ENCODE results near the gene HERPUD1.
"Not testable (repeated sequence)": the region's sequence is repeated elsewhere in the genome, so short reads cannot be mapped to it uniquely, and the experiment has no call there.

The HERPUD1 gene, protein sequence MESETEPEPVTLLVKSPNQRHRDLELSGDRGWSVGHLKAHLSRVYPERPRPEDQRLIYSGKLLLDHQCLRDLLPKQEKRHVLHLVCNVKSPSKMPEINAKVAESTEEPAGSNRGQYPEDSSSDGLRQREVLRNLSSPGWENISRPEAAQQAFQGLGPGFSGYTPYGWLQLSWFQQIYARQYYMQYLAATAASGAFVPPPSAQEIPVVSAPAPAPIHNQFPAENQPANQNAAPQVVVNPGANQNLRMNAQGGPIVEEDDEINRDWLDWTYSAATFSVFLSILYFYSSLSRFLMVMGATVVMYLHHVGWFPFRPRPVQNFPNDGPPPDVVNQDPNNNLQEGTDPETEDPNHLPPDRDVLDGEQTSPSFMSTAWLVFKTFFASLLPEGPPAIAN

GRCh38 chr16:56931892-56932720 lies at the start of gene HERPUD1:
TSS of gene HERPUD1 (plus strand) at chr16:56932142. CDS start at chr16:56932245, 103 bp downstream.
- DNase-seq (ENCODE audit: low read depth), result peak; percentile 94
- peak within 1 kb of the TSS; percentile 99 for H3K4me3 ChIP-seq (ENCODE audit: low read depth, low read length)

DNA sequence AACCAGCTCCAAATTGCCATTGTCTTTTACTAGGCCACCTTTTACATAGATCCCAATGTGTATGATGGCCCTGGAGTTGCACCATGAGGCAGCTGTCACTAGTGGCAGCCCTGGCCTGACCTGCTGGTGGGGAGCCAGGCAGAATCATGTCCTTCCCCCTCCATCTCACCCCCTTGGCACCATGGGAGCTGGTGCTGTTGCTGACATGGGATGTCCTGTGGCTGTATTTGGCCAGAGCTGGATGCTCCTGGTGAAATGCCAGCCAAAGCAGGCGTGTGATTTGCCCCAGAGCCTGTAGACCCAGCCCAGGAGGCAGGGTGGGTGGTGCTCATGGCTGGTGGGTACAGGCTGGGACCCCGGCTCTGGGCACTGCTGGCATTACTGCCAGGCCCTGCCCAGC lies 48.4 kb upstream of the HERPUD1 start:
- no peak overlapping the region for H3K4me3 ChIP-seq (ENCODE audit: low read depth, low read length)
- no peak for DNase-seq (ENCODE audit: low read depth)

DNA sequence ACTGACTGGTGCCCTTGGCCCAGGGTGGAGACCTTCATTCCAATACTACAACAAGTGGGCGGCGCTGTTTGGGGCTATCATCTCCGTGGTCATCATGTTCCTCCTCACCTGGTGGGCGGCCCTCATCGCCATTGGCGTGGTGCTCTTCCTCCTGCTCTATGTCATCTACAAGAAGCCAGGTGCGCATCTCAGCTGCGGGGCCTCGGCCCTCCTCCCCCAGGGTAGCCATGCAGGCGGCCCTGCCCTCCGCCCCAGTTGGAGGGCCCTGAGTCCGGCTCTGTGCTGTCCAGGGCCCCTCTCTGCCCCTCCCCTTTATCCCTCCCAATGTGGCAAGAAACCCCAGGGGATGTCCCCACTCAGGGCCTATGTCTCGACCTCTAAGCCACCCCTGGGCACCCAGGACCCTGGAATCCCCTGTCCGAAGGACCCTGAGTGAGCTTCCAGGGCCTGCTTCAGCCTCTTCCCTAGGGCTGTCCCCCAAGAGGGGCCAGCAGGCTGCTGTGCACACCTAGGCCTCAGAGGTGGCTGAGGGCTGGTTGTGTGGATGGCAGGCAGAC lies 47.8 kb upstream of the HERPUD1 start:
- DNase-seq (ENCODE audit: low read depth), result no peak

DNA sequence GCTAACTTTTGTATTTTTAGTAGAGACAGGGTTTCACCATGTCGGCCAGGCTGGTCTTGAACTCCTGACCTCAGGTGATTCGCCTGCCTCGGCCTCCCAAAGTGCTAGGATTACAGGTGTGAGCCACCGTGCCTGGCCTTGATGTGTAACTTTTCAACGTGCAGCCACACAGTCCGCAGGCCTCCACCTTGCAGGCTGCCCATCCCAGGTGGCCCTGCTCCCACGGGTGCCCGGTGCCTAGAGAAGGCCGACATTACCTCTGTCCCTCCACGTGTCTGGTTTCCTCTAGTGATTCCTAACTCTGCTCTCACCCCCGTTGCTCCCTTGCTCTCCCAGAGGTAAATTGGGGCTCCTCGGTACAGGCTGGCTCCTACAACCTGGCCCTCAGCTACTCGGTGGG lies 47.0 kb upstream of the HERPUD1 start:
- DNase-seq (ENCODE audit: low read depth); H3K4me3 ChIP-seq (ENCODE audit: low read depth, low read length): not testable (repeated sequence)

More for the DNA sequence above, 47.8 kb upstream of the HERPUD1 start:
- no peak overlapping the region for H3K4me3 ChIP-seq (ENCODE audit: low read depth, low read length)

GRCh38 chr16:56885446-56886162 lies 46.3 kb upstream of the HERPUD1 start:
- DNase-seq (ENCODE audit: low read depth), result no peak
- no peak overlapping the region for H3K4me3 ChIP-seq (ENCODE audit: low read depth, low read length)

- no peak for DNase-seq (ENCODE audit: low read depth)
- H3K4me3 ChIP-seq (ENCODE audit: low read depth, low read length), result no peak overlapping the region
Measured at GRCh38 chr16:56886296-56886695, 45.6 kb upstream of the HERPUD1 start.

GRCh38 chr16:56886826-56887225 lies 45.1 kb upstream of the HERPUD1 start:
- H3K4me3 ChIP-seq (ENCODE audit: low read depth, low read length), result no peak overlapping the region
- no peak for DNase-seq (ENCODE audit: low read depth)

DNA sequence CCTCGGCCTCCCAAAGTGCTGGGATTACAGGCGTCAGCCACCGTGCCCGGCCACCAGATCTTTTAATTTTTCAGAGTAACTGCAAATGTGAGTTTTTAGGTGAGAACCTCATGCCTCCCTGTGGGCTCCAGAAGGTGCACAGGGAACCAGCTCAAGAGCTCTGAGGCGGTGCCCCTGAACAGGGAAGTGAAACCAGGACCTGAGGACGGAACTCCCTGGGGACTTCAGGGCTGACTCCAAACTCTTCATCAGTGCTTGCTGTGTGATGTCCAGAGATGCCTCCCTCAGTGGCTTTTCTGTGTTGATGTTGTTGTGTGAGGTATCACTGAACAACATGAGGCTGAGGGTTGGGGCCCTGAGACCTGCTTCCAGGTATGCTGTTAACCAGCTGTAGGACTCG lies 43.1 kb upstream of the HERPUD1 start:
- DNase-seq (ENCODE audit: low read depth), result no peak
- no peak overlapping the region for H3K4me3 ChIP-seq (ENCODE audit: low read depth, low read length)

GRCh38 chr16:56889206-56889605 lies 42.7 kb upstream of the HERPUD1 start:
- no peak for DNase-seq (ENCODE audit: low read depth)
- H3K4me3 ChIP-seq (ENCODE audit: low read depth, low read length), result no peak overlapping the region

DNA sequence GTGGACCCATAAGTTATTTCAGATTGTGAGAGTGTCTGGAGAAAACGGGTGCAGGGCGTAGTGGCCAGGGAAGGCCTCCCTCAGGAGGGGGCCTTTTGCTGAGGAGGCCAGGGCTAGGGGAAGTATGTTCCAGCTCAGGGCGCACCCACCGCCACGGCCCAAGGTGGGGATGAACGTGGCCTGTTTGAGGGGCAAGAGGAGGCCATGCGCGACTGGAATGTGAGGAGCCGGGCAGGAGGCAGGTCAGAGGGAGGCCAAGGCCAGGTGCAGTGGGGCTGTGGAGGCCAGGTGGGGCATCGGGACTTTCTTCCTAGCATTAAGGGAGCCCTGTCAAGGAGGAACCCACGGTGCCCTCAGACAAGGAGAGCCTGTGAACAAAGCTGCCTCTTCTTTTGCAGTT lies 40.3 kb upstream of the HERPUD1 start:
- H3K4me3 ChIP-seq (ENCODE audit: low read depth, low read length), result no peak overlapping the region
- no peak for DNase-seq (ENCODE audit: low read depth)

GRCh38 chr16:56892705-56893104 lies 39.2 kb upstream of the HERPUD1 start:
- no peak for DNase-seq (ENCODE audit: low read depth)
- no peak overlapping the region for H3K4me3 ChIP-seq (ENCODE audit: low read depth, low read length)

DNA sequence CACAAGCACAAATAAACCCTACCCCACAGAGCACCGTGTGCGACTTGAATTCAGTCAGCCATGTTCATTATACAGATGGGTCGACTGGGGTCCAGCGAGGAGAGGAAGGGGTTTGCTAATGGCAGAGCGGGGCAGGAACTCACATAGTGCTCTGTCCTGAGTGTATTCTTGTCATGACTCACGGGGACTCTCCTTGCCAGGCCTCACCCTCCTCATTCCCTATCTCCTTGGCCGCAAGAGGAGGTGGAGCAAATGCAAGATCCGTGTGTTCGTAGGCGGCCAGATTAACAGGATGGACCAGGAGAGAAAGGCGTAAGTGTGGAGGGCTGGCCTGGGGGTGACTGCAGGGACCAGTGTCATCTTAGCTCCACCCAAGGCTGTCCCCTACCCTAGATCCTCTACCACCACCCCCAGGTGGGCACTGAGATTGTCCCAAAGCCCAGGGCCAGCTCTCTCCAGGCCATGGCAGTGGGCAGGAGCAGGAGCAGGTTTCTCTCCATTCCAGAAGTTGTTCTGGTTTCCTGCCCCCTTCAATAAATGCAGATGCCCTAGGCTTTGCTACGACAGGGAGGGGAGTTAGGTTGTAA lies 37.5 kb upstream of the HERPUD1 start:
- DNase-seq (ENCODE audit: low read depth), result no peak

GRCh38 chr16:56895813-56896212 lies 36.1 kb upstream of the HERPUD1 start:
- DNase-seq (ENCODE audit: low read depth), result no peak
- no peak overlapping the region for H3K4me3 ChIP-seq (ENCODE audit: low read depth, low read length)

More for the DNA sequence above, 37.5 kb upstream of the HERPUD1 start:
- H3K4me3 ChIP-seq (ENCODE audit: low read depth, low read length), result no peak overlapping the region

DNA sequence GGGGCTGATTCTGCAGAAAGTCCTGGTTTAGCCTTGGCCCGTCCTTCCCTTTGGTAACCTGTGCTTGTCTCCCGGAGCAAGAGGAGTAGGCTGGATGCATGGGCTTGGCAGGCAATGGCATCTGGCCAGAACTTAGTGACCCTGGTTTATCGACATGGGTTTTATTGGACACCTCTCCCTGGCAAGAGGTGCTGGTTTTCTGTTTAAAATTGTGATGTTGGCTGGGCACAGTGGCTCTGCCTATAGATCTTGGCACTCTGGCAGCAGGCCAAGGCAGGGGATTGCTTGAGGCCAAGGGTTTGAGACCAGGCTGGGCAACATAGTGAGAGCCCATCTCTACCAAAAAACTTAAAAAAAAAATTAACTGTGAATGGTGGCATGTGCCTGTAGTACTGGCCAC lies 35.7 kb upstream of the HERPUD1 start:
- no peak overlapping the region for H3K4me3 ChIP-seq (ENCODE audit: low read depth, low read length)
- no peak for DNase-seq (ENCODE audit: low read depth)

DNA sequence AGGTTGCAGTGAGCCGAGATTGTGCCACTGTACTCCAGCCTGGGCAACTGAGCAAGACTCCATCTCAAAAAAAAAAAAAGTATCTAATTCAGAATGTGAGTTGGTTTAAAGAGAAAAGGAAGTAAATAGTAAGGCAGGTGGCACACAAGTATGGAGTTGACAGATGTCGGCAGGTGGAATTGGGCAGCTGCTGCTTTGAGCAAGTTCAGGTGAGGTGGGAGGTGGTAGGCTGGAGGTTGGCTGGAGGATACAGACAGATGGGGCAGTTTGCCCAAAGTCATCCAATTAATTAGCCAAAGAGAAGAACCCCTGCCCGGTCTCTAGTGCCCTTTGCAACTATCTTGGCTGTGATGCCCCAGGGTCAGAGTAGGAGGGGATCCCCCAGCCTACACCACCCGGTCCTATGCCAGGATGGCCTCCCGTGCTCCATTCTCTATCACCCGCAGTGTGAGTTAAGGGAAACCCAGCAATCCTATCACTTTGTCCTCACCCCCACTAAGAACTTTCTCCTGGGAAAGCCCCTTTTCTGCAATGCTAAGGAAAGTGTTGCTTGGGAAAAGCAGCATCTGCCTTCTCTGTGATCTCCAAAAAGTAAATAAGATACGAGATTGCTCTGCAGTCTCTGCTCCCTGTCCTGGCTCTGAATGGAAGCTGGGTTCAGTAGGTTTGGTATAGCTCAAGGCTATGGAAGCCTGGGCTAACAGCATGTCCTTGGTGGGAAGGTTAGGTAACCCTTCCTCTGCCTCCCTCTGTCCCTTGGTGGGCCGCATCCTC lies 34.7 kb upstream of the HERPUD1 start:
- no peak for DNase-seq (ENCODE audit: low read depth)
- no peak overlapping the region for H3K4me3 ChIP-seq (ENCODE audit: low read depth, low read length)

GRCh38 chr16:56898847-56899246 lies 33.1 kb upstream of the HERPUD1 start:
- DNase-seq (ENCODE audit: low read depth), result no peak
- H3K4me3 ChIP-seq (ENCODE audit: low read depth, low read length), result no peak overlapping the region

DNA sequence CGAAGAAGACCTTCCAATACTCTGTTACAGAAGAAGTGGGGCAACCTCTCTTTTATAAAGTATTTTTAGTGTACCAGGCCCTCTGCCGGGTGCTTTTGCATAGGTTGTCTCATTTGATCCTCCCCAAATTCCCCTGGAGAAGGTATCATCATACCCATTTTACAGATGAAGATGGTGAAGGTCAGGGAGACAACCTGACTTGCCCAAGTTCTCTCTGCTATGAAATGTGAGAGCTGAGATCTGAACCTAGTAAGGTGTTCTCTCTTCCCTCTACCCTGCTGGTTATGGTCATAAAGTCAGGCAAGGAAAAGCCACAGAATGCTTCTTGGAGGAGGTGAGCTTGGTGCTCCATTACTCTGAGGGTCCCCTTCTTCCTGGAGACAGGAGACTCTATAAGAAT lies 28.1 kb upstream of the HERPUD1 start:
- no peak overlapping the region for H3K4me3 ChIP-seq (ENCODE audit: low read depth, low read length)
- DNase-seq (ENCODE audit: low read depth), result no peak

DNA sequence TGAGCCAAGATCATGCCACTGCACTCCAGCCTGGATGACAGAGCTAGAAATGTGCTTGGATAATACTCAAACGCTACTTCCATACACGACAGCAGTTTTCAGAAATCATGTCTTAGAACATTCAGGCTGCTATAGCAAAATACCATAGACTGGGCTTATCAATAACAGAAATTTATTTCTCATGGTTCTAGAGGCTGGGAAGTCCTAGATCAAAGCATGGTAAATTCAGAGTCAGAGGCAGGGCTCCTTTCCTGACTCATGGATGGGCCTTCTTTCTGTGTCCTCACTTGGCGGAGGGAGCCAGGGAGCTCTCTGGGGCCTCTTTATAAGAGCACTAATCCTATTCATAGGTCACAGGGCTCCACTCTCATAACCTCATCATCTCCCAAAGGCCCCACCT lies 24.5 kb upstream of the HERPUD1 start:
- H3K4me3 ChIP-seq (ENCODE audit: low read depth, low read length), result no peak overlapping the region
- no peak for DNase-seq (ENCODE audit: low read depth)

GRCh38 chr16:56909527-56909979 lies 22.4 kb upstream of the HERPUD1 start:
- no peak overlapping the region for H3K4me3 ChIP-seq (ENCODE audit: low read depth, low read length)
- no peak for DNase-seq (ENCODE audit: low read depth)
